ENCODE measurements around the gene LPCAT3.

LPCAT3 gene

DNA sequence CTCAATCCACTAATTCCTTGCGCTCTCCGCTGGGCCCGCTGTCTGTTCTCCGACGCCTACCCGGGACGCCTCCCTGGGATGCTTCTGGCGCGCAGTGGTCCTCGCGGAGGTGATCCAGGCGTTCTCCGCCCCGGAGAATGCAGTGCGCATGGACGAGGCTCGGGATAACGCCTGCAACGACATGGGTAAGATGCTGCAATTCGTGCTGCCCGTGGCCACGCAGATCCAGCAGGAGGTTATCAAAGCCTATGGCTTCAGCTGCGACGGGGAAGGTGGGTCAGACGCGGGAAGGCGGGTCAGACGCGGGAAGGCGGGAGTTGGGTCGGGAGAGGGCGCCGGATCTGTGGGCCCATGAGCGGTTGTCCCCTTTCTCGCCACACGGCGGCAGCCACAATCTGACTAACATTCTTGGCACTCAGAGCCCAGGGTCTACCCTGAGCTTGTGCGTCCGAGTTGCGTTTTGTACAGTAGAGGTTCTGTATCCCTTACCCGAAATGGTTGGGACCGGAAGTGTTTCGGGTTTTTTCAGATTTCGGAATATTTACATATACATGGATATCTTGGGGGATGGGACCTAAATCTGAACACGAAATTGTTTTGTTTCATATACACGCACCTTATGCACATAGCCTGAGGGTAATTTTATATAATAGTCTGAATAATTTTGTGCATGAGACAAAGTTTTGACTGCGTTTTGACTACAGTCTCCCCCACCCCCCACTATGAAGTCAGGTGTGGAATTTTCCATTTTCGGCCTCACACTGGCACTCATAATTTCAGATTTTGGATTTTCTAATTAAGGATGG lies 73.7 kb downstream of the LPCAT3 start:
- peak overlapping the region; percentile 72 for H3K4me3 ChIP-seq (ENCODE audit: low read length)
- peak; percentile 90 for DNase-seq (ENCODE audit: low read depth, low spot score)

DNA sequence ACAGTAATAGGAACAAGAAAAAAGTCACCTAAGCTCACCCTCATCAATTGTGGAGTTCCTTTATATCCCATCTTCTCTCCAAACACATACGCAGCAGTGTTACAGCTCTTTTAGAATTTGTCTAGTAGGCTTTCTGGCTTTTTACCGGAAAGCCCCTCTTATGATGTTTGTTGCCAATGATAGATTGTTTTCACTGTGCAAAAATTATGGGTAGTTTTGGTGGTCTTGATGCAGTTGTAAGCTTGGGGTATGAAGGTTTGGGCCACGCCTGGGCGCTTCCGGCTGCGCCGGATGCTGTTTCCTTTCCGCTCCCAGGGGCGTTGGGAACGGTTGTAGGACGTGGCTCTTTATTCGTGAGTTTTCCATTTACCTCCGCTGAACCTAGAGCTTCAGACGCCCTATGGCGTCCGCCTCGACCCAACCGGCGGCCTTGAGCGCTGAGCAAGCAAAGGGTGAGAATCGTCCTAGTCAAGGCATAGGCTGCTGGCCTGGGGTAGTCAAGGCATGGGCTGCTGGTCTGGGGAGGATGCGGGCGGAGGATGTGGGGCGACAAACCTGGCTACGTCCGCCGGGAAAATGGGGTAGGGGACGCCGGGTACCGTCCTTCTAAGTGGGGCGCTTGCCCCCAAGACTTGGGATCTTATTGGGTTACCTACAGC lies 74.4 kb downstream of the LPCAT3 start, which contains the start of the genes C12orf57 and RNU7-1:
TSS of gene C12orf57 (plus strand) at position 301 of the 659 bp plus-strand sequence. CDS start at position 401, 100 bp downstream.
TSS of gene RNU7-1 (plus strand) at position 95 of the 659 bp plus-strand sequence.
- DNase-seq (ENCODE audit: low read depth, low spot score), result peak; percentile 98
- H3K4me3 ChIP-seq (ENCODE audit: low read length), result peak within 1 kb of the TSS; percentile 72

DNA sequence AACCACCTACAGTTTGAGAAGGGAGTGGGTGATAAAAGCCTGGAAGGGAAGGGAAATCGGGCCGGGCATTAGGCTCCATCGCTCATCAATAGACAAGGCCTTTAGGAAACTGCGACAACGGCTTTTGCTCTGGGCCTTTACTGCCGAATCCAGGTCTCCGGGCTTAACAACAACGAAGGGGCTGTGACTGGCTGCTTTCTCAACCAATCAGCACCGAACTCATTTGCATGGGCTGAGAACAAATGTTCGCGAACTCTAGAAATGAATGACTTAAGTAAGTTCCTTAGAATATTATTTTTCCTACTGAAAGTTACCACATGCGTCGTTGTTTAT lies 74.9 kb downstream of the LPCAT3 start:
- peak overlapping the region; percentile 72 for H3K4me3 ChIP-seq (ENCODE audit: low read length)
- peak; percentile 93 for DNase-seq (ENCODE audit: low read depth, low spot score)

DNA sequence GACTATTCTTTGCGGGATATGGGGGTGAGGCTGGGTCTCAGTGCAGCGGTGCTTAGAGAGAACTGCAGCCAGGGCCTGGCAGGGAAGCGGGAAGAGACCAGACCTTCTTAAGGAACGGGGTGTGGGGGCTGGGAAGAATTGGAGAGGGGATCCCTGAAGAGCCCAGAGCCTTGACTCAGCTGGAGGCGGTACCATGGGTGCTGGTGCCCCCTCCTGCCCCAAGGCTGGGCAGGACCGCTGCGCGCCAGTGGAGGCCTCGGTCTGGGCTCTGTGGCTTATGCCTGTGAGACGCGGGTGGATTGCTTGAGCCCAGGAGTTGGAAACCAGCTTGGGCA lies 76.0 kb downstream of the LPCAT3 start:
- no peak for DNase-seq (ENCODE audit: low read depth, low spot score)
- no peak overlapping the region for H3K4me3 ChIP-seq (ENCODE audit: low read length)

DNA sequence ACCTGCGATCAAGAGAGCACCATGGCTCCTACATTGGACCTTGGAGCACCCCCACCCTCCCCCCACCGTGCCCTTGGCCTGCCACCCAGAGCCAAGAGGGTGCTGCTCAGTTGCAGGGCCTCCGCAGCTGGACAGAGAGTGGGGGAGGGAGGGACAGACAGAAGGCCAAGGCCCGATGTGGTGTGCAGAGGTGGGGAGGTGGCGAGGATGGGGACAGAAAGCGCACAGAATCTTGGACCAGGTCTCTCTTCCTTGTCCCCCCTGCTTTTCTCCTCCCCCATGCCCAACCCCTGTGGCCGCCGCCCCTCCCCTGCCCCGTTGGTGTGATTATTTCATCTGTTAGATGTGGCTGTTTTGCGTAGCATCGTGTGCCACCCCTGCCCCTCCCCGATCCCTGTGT lies 76.5 kb downstream of the LPCAT3 start:
- no peak overlapping the region for H3K4me3 ChIP-seq (ENCODE audit: low read length)

DNA sequence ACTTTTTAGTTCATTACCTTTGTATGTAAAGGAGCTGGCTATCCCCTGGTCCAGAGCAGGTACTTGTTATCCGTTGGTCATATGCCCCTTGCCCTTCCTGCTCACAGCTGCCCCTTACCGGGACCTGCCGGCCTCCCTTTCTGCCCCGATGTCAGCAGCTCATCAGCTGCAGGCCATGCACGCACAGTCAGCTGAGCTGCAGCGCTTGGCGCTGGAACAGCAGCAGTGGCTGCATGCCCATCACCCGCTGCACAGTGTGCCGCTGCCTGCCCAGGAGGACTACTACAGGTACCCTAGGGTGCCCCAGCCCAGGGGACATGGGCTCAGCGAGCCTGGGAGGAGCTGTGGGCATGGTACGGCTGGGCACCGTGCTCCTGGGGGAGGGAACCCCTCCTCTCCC lies 77.0 kb downstream of the LPCAT3 start:
- H3K4me3 ChIP-seq (ENCODE audit: low read length), result no peak overlapping the region
- DNase-seq (ENCODE audit: low read depth, low spot score), result no peak

More for the DNA sequence above, 76.5 kb downstream of the LPCAT3 start:
- DNase-seq (ENCODE audit: low read depth, low spot score), result no peak

DNA sequence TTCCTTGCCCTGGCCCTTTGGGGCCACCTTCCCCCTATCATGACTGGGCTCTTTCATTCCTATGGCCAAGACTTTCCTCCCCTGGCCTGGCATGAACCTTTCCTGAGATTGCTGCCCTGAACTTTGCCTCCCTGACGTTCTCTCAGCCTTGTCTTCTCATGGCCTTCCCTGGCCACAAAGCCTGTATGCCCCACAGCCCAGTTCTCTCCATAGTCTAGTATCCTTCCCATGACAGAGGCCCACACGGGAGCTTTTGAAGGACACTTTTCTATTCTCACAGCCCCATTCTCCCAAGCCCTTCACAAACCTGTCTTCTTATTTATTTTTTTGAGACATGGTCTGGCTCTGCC lies 79.1 kb downstream of the LPCAT3 start:
- no peak overlapping the region for H3K4me3 ChIP-seq (ENCODE audit: low read length)
- no peak for DNase-seq (ENCODE audit: low read depth, low spot score)

DNA sequence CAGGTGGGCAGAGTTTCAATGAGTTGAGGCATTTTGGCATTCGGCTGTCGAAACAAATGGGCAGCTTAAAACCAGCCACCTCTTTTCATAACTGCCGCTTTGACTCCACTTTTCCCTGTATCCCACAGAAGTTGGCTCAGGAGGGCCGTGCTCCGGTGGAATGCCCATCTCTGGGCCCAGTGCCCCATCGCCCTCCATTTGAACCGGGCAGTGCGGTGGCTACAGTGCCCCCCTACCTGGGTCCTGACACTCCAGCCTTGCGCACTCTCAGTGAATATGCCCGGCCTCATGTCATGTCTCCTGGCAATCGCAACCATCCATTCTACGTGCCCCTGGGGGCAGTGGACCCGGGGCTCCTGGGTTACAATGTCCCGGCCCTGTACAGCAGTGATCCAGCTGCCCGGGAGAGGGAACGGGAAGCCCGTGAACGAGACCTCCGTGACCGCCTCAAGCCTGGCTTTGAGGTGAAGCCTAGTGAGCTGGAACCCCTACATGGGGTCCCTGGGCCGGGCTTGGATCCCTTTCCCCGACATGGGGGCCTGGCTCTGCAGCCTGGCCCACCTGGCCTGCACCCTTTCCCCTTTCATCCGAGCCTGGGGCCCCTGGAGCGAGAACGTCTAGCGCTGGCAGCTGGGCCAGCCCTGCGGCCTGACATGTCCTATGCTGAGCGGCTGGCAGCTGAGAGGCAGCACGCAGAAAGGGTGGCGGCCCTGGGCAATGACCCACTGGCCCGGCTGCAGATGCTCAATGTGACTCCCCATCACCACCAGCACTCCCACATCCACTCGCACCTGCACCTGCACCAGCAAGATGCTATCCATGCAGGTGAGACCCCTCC lies 79.7 kb downstream of the LPCAT3 start:
- DNase-seq (ENCODE audit: low read depth, low spot score), result no peak
- H3K4me3 ChIP-seq (ENCODE audit: low read length), result peak overlapping the region; percentile 88

DNA sequence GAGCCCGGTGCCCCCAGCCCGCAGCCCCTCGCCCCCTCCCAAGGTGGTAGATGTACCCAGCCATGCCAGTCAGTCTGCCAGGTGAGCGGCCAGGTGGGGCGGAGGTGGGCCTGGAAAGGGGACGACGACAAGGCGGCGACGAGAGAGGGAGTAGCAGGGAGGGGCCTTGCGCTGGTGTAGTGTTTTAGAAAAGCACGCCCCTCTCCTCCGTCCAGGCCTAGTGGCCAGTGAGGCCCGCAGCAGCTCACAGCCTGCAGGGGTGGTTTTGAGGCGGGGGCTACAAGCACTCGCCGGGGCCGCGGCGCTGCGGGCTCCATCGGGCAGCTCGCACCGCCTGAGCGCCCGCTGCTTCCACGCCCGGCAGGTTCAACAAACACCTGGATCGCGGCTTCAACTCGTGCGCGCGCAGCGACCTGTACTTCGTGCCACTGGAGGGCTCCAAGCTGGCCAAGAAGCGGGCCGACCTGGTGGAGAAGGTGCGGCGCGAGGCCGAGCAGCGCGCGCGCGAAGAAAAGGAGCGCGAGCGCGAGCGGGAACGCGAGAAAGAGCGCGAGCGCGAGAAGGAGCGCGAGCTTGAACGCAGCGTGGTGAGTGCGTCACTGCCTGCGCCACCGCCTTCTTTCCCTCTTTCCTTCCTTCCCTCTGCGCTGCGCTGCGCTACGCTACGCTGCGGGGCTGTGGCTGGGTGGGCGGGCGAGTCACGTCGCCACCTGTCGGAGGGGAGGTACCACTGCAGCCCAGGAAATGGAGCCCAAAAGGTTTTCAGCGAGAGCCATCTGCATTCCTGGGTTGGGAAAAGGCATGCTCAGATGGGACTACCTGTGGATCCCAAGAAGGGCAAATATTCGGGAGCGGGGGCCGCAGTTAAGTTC lies 80.6 kb downstream of the LPCAT3 start:
- DNase-seq (ENCODE audit: low read depth, low spot score), result peak; percentile 95

DNA sequence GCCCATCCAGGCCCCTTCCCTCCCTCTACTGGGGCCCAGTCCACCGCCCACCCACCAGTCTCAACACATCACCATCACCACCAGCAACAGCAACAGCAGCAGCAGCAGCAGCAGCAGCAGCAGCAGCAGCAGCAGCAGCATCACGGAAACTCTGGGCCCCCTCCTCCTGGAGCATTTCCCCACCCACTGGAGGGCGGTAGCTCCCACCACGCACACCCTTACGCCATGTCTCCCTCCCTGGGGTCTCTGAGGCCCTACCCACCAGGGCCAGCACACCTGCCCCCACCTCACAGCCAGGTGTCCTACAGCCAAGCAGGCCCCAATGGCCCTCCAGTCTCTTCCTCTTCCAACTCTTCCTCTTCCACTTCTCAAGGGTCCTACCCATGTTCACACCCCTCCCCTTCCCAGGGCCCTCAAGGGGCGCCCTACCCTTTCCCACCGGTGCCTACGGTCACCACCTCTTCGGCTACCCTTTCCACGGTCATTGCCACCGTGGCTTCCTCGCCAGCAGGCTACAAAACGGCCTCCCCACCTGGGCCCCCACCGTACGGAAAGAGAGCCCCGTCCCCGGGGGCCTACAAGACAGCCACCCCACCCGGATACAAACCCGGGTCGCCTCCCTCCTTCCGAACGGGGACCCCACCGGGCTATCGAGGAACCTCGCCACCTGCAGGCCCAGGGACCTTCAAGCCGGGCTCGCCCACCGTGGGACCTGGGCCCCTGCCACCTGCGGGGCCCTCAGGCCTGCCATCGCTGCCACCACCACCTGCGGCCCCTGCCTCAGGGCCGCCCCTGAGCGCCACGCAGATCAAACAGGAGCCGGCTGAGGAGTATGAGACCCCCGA lies 81.4 kb downstream of the LPCAT3 start:
- H3K4me3 ChIP-seq (ENCODE audit: low read length), result peak overlapping the region; percentile 88
- DNase-seq (ENCODE audit: low read depth, low spot score), result peak; percentile 70

More for the DNA sequence above, 80.6 kb downstream of the LPCAT3 start:
- H3K4me3 ChIP-seq (ENCODE audit: low read length), result peak overlapping the region; percentile 88

DNA sequence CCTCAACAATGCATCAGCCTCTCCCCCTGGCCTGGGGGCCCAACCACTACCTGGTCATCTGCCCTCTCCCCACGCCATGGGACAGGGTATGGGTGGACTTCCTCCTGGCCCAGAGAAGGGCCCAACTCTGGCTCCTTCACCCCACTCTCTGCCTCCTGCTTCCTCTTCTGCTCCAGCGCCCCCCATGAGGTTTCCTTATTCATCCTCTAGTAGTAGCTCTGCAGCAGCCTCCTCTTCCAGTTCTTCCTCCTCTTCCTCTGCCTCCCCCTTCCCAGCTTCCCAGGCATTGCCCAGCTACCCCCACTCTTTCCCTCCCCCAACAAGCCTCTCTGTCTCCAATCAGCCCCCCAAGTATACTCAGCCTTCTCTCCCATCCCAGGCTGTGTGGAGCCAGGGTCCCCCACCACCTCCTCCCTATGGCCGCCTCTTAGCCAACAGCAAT lies 82.1 kb downstream of the LPCAT3 start:
- DNase-seq (ENCODE audit: low read depth, low spot score), result no peak
- peak overlapping the region; percentile 88 for H3K4me3 ChIP-seq (ENCODE audit: low read length)

DNA sequence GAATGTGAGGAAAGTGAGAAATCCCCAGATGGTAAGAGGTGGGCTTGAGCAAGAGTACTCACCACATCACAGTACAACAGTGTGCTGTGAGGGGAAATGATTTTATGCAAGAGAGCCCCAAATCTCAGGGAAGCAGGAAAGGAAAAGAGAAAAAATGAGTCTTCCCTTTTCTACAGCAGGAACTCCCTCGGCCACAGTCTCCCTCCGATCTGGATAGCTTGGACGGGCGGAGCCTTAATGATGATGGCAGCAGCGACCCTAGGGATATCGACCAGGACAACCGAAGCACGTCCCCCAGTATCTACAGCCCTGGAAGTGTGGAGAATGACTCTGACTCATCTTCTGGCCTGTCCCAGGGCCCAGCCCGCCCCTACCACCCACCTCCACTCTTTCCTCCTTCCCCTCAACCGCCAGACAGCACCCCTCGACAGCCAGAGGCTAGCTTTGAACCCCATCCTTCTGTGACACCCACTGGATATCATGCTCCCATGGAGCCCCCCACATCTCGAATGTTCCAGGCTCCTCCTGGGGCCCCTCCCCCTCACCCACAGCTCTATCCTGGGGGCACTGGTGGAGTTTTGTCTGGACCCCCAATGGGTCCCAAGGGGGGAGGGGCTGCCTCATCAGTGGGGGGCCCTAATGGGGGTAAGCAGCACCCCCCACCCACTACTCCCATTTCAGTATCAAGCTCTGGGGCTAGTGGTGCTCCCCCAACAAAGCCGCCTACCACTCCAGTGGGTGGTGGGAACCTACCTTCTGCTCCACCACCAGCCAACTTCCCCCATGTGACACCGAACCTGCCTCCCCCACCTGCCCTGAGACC lies 82.7 kb downstream of the LPCAT3 start:
- no peak for DNase-seq (ENCODE audit: low read depth, low spot score)
- peak overlapping the region; percentile 88; the same call in 1 of the 2 replicates for H3K4me3 ChIP-seq (ENCODE audit: low read length)

DNA sequence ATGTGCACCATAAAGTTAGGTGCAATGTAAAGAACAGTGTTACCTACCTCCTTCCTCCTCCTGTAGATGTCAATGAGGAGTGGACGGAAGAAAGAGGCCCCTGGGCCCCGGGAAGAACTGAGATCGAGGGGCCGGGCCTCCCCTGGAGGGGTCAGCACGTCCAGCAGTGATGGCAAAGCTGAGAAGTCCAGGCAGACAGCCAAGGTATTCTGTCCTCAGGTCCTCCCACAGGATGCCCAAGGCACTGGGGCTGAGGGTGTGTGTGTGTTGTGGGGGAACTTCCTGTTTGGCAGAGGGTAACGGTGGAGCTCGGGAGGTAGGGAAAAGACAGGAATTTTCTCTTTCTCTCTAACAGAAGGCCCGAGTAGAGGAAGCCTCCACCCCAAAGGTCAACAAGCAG lies 84.2 kb downstream of the LPCAT3 start:
- no peak overlapping the region for H3K4me3 ChIP-seq (ENCODE audit: low read length)
- no peak for DNase-seq (ENCODE audit: low read depth, low spot score)

DNA sequence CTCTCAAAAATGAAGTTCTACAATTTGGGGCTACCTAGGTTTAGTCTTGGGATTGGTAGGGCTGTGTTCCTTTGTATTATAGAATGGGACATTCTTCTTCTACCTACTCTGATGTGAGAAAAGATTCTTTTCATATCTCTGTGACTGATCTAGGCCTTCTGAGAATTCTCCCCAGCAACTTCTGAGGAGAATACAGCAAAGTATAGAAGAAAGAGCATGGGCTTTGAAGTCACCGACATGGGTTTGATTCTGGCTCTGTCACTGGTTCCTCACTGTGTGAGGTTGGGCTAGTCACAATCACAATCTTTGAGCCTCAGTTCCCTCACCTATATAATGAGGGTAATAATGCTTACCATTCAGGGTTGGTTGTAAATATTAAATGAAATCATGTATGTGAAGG lies 85.5 kb downstream of the LPCAT3 start:
- no peak overlapping the region for H3K4me3 ChIP-seq (ENCODE audit: low read length)
- DNase-seq (ENCODE audit: low read depth, low spot score), result no peak

DNA sequence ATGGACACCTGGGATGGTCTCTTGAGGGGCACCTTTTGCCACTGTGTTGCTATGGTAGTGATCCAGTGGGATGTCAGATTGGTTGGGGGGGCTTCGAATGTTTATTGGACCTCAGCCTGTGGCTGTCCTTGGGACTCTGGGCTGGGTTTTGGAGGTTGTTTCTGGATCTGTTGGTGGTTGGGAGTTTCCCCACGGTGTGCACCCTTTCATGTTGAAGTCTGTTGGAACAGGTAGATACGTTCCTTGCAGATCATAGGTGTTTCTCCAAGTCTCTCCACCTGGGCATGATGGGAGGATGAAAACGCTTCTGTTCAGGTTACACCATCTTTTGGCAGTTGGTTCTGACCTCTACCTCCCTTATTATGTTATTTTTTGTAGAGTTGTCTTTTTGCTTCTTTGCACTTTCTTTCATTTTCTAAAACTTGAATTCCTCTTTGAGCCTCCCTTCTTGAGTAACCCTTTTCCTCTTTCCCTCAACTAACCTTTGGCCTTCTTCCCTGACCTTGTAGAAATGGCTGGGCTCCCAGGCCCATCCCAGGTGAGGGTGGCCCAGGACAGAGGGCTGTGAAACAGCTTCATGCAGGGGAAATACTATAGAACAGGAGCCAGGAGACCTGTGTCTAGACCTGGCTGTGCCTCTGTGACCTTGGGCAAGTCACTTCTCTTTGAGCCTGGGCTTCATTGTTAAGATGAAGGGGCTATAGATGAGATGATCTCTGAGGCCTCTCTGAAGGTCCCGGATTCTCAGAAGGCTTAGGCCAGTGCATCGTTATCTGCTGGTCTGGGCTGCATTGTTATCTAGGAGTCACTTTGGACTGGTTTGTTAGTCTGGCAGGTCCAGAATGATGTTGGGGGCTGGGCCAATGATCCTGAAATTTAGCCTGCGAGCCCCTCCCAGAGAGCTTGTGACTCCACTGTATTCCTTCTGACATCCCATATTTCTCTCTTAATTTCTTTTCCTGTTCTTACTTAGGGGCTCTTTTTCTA lies 88.5 kb downstream of the LPCAT3 start:
- no peak for DNase-seq (ENCODE audit: low read depth, low spot score)
- no peak overlapping the region for H3K4me3 ChIP-seq (ENCODE audit: low read length)
